WTC11 (cell line): Measurements from ENCODE around the gene CTNNA3.

Source experiments
- CTCF ChIP-seq: fragments of 200-600 bp; IDR thresholded peaks from 2 replicates; pipeline ENCODE4 v1.8.0; 2022; ENCODE audit warnings: antibody characterized with exemption
- FOXP4 ChIP-seq: sonication (generic); formaldehyde crosslinking; IDR thresholded peaks from 2 replicates; pipeline ENCODE4 v1.8.0; 2022; ENCODE audit warnings: mild to moderate bottlenecking, missing genetic modification reagents
- JUN ChIP-seq: sonication (generic); formaldehyde crosslinking; IDR thresholded peaks from 2 replicates; pipeline ENCODE4 v1.8.0; 2023; ENCODE audit warnings: mild to moderate bottlenecking, missing genetic modification reagents
- MAX ChIP-seq: sonication (generic); formaldehyde crosslinking; IDR thresholded peaks from 2 replicates; pipeline ENCODE4 v1.8.0; 2022; ENCODE audit warnings: mild to moderate bottlenecking, missing genetic modification reagents
- SMAD4 ChIP-seq: sonication (generic); formaldehyde crosslinking; IDR thresholded peaks from 2 replicates; pipeline ENCODE4 v1.8.0; 2022; ENCODE audit warnings: mild to moderate bottlenecking, missing genetic modification reagents
- ZBTB21 ChIP-seq: sonication (generic); formaldehyde crosslinking; IDR thresholded peaks from 2 replicates; pipeline ENCODE4 v1.8.1; 2023; ENCODE audit warnings: mild to moderate bottlenecking, missing genetic modification reagents, borderline replicate concordance
- ZNF138 ChIP-seq: sonication (generic); formaldehyde crosslinking; conservative IDR thresholded peaks from 2 replicates; pipeline ENCODE4 v1.8.1; 2022; ENCODE audit warnings: mild to moderate bottlenecking, moderate library complexity, missing genetic modification reagents

GRCh38 chr10:65900271-65900670 lies 1795.7 kb downstream of the CTNNA3 start:
- no peak for TF ChIP-seq CTCF
- TF ChIP-seq ZBTB21 (CRISPR knock-in tag), result no peak
- TF ChIP-seq JUN (CRISPR knock-in tag), result no peak
- TF ChIP-seq ZNF138, result no peak
- TF ChIP-seq MAX (CRISPR knock-in tag), result no peak
- no peak for TF ChIP-seq SMAD4 (CRISPR knock-in tag)
- no peak for TF ChIP-seq FOXP4 (CRISPR knock-in tag)
